ENCODE measurements around the gene CHRNE. TPM values are rescaled to one million over a fixed set of nuclear protein-coding genes. Genes with fewer than 3 reads are reported as not detected.

CHRNE gene
- total RNA-seq, 3 donors from 2014 or later = 0.24 to 1.3 TPM; not detected in 1

- no peak for TF ChIP-seq CTCF (IDR thresholded peaks at IDR 0.05)
- intact Hi-C loops (cut with DNase I, micrococcal nuclease) = no loop called here
- H3K4me1 ChIP-seq (ENCODE audit: low read depth) = peaks cover 14% of the 10 kb centered on the region
- no peaks in the 10 kb centered on the region for H3K9me3 ChIP-seq
- H3K4me3 ChIP-seq = no peak overlapping the region
- H3K36me3 ChIP-seq (ENCODE audit: low read depth) = peaks cover 3% of the 10 kb centered on the region
- no peak for ATAC-seq
- DNase-seq = no peak
Measured at GRCh38 chr17:4856937-4857314, 46.0 kb downstream of the CHRNE start.

- Histone ChIP-seq H3K4me3 (no peak overlapping the region), H3K4me1 (ENCODE audit: low read depth) (peaks cover 14% of the 10 kb centered on the region), H3K36me3 (ENCODE audit: low read depth) (peaks cover 3% of the 10 kb centered on the region), H3K9me3 (no peaks in the 10 kb centered on the region)
- intact Hi-C loops (cut with DNase I, micrococcal nuclease) = no loop called here
- no peak for DNase-seq
- ATAC-seq = no peak
- TF ChIP-seq CTCF (IDR thresholded peaks at IDR 0.05) = no peak
Measured at GRCh38 chr17:4856271-4856936, 46.5 kb downstream of the CHRNE start.

- no peak for TF ChIP-seq CTCF (IDR thresholded peaks at IDR 0.05)
- Histone ChIP-seq H3K4me3 (no peak overlapping the region), H3K9me3 (no peaks in the 10 kb centered on the region), H3K36me3 (ENCODE audit: low read depth) (no peaks in the 10 kb centered on the region), H3K4me1 (ENCODE audit: low read depth) (peaks cover 27% of the 10 kb centered on the region)
- ATAC-seq = no peak
- intact Hi-C loops (cut with DNase I, micrococcal nuclease) = no loop called here
- no peak for DNase-seq
Measured at GRCh38 chr17:4854111-4854681, 48.7 kb downstream of the CHRNE start.

- no peaks in the 10 kb centered on the region for H3K36me3 ChIP-seq (ENCODE audit: low read depth)
- intact Hi-C loops (cut with DNase I, micrococcal nuclease) = no loop called here
- H3K9me3 ChIP-seq = no peaks in the 10 kb centered on the region
- peaks cover 27% of the 10 kb centered on the region for H3K4me1 ChIP-seq (ENCODE audit: low read depth)
- DNase-seq (no peak), ATAC-seq (no peak)
- no peak for TF ChIP-seq CTCF (IDR thresholded peaks at IDR 0.05)
- H3K4me3 ChIP-seq = no peak overlapping the region
Measured at GRCh38 chr17:4853208-4853671, 49.7 kb downstream of the CHRNE start.

GRCh38 chr17:4852567-4853207 lies 50.2 kb downstream of the CHRNE start:
- ATAC-seq (peak; percentile 13), DNase-seq (peak in 1 of 3 donors; percentile 32)
- intact Hi-C loops (cut with DNase I, micrococcal nuclease) = no loop called here
- no peak overlapping the region for H3K4me3 ChIP-seq
- H3K4me1 ChIP-seq (ENCODE audit: low read depth) = peaks cover 25% of the 10 kb centered on the region
- no peaks in the 10 kb centered on the region for H3K9me3 ChIP-seq
- no peaks in the 10 kb centered on the region for H3K36me3 ChIP-seq (ENCODE audit: low read depth)
- no peak for TF ChIP-seq CTCF (IDR thresholded peaks at IDR 0.05)

Measured in mucosa of descending colon (tissue), 3 donors.